Measurements from ENCODE around the gene PIK3AP1.

- TF ChIP-seq RAD21 (IDR thresholded peaks at IDR 0.05), result no peak
- no peak for TF ChIP-seq CTCF (IDR thresholded peaks at IDR 0.05; ENCODE audit: low read depth, low read length, missing input control)
- no peak for TF ChIP-seq GABPA (IDR thresholded peaks at IDR 0.05 in 1 of 2, conservative IDR thresholded peaks at IDR 0.05 in 1 of 2)
- TF ChIP-seq REST (IDR thresholded peaks at IDR 0.05), result no peak
- TF ChIP-seq ATF3 (IDR thresholded peaks at IDR 0.05), result no peak
- no peak for TF ChIP-seq JUND (IDR thresholded peaks at IDR 0.05)
- no peak for TF ChIP-seq RXRA (IDR thresholded peaks at IDR 0.05)
- TF ChIP-seq MAX (IDR thresholded peaks at IDR 0.05), result no peak
- no peak for TF ChIP-seq TAF1 (conservative IDR thresholded peaks at IDR 0.05)
- TF ChIP-seq EGR1 (IDR thresholded peaks at IDR 0.05; ENCODE audit: low read depth in 2 of 2), result no peak
- no peak for TF ChIP-seq NR2F2 (IDR thresholded peaks at IDR 0.05)
- TF ChIP-seq SP1 (IDR thresholded peaks at IDR 0.05), result no peak
These were observed 9.1 kb downstream of the PIK3AP1 start for GRCh38 chr10:96711048-96711728.
